ENCODE measurements around the gene SUDS3. TPM values are rescaled to one million over a fixed set of nuclear protein-coding genes. Genes with fewer than 3 reads are reported as not detected.
A peak's percentile ranks its signal among the peaks of the same experiment; 100 is the strongest.

Gene SUDS3
- total RNA-seq, 1 donor from 2014 or later: 28.8 TPM

DNA sequence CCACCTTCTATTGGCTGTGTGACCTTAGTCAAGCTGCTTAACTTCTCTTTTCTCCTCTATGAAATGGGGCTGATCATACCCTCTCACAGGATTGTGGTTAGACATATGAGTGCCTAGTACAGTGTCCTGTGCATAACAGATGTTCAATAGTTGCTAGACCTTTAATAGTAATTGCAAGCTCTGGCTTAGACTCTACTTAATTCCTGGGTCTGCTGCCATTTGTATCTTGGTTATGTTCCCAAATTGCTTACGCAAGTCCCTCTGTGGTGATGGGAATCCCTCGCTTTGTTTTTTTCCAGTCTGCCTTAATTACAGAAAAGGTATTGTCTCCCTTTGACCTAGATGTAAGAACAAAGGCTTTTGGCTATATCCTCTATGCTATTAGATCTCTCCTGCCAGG lies 15.1 kb downstream of the SUDS3 start:
- intact Hi-C loops (cut with DNase I): no loop called here
- DNase-seq: no peak
- no peak for ATAC-seq
- TF ChIP-seq, protein P1, sequence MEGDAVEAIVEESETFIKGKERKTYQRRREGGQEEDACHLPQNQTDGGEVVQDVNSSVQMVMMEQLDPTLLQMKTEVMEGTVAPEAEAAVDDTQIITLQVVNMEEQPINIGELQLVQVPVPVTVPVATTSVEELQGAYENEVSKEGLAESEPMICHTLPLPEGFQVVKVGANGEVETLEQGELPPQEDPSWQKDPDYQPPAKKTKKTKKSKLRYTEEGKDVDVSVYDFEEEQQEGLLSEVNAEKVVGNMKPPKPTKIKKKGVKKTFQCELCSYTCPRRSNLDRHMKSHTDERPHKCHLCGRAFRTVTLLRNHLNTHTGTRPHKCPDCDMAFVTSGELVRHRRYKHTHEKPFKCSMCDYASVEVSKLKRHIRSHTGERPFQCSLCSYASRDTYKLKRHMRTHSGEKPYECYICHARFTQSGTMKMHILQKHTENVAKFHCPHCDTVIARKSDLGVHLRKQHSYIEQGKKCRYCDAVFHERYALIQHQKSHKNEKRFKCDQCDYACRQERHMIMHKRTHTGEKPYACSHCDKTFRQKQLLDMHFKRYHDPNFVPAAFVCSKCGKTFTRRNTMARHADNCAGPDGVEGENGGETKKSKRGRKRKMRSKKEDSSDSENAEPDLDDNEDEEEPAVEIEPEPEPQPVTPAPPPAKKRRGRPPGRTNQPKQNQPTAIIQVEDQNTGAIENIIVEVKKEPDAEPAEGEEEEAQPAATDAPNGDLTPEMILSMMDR (IDR thresholded peaks at IDR 0.05): no peak
- no peaks in the 10 kb centered on the region for H3K4me1 ChIP-seq
- no peak overlapping the region for H3K4me3 ChIP-seq
- H3K9me3 ChIP-seq: no peaks in the 10 kb centered on the region
- H3K27ac ChIP-seq: no peak overlapping the region
- H3K36me3 ChIP-seq: peaks cover 95% of the 10 kb centered on the region
- H3K27me3 ChIP-seq: no peaks in the 10 kb centered on the region

DNA sequence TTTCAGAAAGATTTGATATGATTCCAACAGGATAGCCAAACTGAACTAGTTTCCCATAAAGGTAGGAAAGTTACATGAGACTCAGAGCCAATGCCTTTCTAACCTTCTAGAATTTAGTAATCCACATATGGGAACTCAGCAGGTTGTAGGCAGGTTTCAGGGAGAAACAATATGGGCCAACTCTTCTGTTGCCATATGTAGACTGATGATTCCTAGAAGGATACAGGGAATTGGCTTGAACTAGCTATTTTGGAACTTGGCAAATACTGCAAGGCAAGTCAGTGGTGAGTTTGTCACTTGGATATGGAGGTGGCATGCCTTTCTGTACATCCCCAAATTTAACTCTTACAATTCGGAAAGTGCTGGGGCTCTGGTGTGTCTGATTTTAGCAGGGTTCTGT lies 15.5 kb downstream of the SUDS3 start:
- Histone ChIP-seq H3K4me3 (no peak overlapping the region), H3K36me3 (peaks cover 95% of the 10 kb centered on the region), H3K27me3 (no peaks in the 10 kb centered on the region), H3K27ac (no peak overlapping the region), H3K4me1 (no peaks in the 10 kb centered on the region), H3K9me3 (no peaks in the 10 kb centered on the region)
- ATAC-seq (no peak), DNase-seq (no peak)
- TF ChIP-seq, protein P1 (IDR thresholded peaks at IDR 0.05): no peak
- intact Hi-C loops (cut with DNase I): no loop called here

DNA sequence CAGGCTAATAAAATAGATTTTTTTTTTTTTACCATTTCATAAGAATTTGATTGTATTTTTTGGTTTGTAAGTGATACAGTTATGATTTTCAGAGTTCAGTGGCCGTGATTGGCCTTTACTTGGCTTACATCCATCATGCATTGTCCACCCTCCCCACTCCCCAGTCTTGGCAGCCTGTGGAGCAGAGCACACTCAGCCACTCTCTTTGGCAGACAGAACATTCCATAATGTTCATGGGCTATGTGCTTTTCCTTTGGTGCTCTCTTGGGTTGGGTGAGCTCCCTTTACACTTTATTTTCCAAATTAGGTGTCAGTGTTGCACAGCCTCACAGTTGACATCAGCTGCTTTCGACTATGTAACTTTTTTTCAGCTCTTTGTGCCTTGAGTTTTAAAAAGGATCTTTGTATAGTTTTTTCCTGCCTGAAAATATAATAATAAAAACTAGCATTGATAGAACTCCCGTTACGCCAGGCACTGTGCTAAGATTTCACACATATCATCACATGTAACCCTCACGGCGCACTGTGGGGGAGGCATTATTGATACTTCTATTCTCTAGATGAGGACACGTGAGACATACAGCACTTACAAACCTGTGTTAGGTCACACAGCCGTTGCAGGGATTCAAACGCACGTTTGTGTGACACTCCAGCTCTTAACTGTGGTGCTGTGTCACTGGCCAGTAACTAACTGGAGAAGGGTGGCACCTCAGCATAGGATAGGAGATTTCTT lies 21.5 kb downstream of the SUDS3 start:
- intact Hi-C loops (cut with DNase I): no loop called here
- DNase-seq (no peak), ATAC-seq (no peak)
- no peak overlapping the region for H3K4me3 ChIP-seq
- TF ChIP-seq, protein P1 (IDR thresholded peaks at IDR 0.05): no peak
- no peaks in the 10 kb centered on the region for H3K9me3 ChIP-seq
- H3K36me3 ChIP-seq: peaks cover 89% of the 10 kb centered on the region
- H3K4me1 ChIP-seq: no peaks in the 10 kb centered on the region
- no peaks in the 10 kb centered on the region for H3K27me3 ChIP-seq
- H3K27ac ChIP-seq: no peak overlapping the region

DNA sequence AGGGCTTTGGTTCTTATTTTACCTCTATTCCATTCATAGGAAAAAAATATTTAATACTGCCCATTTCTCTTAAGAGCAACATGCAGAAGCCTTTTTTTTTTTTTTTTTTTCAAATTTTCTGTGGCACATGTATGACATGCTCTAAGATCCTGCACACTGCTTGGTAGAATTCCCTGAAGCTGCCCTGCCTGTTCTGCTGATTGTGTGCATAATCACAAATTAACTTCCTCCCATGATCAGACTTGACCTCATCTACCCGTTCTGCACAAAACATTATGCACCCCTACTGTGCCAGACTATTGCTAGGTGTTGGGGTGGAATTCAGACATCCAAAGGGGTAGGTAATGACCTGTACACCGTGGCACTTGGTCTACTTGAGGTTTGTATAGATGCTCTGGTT lies 22.2 kb downstream of the SUDS3 start:
- Histone ChIP-seq H3K9me3 (no peaks in the 10 kb centered on the region), H3K4me1 (no peaks in the 10 kb centered on the region), H3K4me3 (no peak overlapping the region), H3K27ac (no peak overlapping the region), H3K36me3 (peaks cover 90% of the 10 kb centered on the region), H3K27me3 (no peaks in the 10 kb centered on the region)
- ATAC-seq (no peak), DNase-seq (no peak)
- intact Hi-C loops (cut with DNase I): no loop called here
- TF ChIP-seq, protein P1 (IDR thresholded peaks at IDR 0.05): no peak

DNA sequence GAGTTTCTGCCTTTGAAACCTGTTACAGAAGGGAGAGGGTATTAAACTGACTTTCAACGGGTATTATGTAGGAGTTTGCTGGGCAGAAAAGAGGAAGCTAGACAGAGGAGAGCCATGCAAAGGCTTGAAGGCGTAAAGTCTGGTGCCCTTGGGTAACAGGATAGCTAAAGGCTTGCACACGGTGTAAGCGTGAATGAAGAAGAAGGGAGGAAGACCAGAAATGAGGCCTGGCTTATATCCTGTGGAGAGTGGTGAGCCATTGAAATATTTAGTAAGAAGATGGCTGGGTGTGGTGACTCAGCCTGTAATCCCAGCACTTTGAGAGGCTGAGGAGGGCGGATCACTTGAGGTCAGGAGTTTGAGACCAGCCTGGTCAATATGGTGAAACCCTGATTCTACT lies 22.6 kb downstream of the SUDS3 start:
- H3K9me3 ChIP-seq: no peaks in the 10 kb centered on the region
- TF ChIP-seq, protein P1 (IDR thresholded peaks at IDR 0.05): no peak

More for the DNA sequence above, 22.6 kb downstream of the SUDS3 start:
- Histone ChIP-seq H3K4me3 (no peak overlapping the region), H3K27me3 (no peaks in the 10 kb centered on the region), H3K27ac (no peak overlapping the region), H3K36me3 (peaks cover 90% of the 10 kb centered on the region), H3K4me1 (no peaks in the 10 kb centered on the region)
- peak; percentile 82 for ATAC-seq
- intact Hi-C loops (cut with DNase I): no loop called here
- no peak for DNase-seq

All from upper lobe of right lung (tissue), 1 donor.